GM12864 (cell line): ENCODE data around the gene TMOD2.

ENCODE experiments used
- DNase-seq: peaks from one replicate; pipeline ENCODE4 v3.0.0-alpha.2; 2011; ENCODE audit warnings: low read depth
- H3K4me3 ChIP-seq: 2 replicates; pipeline ENCODE4 v1.5.1; 2011; ENCODE audit warnings: mild to moderate bottlenecking, low read depth, low read length, control low read depth
- TF ChIP-seq, protein P1 (sequence below): IDR thresholded peaks from 2 replicates; pipeline ENCODE4 v1.5.1; 2011; ENCODE audit warnings: low read depth, mild to moderate bottlenecking, moderate library complexity, low read length, control low read depth, inconsistent platforms; ENCODE audit errors: missing control alignments

The TMOD2 gene

DNA sequence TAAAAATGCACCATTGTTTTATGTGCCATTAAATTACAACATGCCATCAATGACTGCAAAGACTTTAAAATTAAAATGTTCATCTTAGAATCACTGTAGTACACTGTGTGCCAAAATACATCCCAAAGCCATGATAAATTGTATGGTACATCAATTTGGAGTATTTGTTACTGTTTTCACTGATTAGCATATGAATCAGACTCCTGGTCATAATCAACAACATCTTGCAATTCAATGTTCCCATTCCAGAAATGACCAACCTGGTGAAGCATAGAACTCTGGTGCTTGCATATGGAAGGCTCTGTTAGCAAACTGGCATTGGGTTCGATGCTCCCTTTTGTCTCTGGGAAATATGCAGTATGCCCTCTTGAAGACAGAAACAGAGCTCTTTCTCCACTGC lies 36.5 kb upstream of the TMOD2 start:
- no peak overlapping the region for H3K4me3 ChIP-seq
- TF ChIP-seq, protein P1, sequence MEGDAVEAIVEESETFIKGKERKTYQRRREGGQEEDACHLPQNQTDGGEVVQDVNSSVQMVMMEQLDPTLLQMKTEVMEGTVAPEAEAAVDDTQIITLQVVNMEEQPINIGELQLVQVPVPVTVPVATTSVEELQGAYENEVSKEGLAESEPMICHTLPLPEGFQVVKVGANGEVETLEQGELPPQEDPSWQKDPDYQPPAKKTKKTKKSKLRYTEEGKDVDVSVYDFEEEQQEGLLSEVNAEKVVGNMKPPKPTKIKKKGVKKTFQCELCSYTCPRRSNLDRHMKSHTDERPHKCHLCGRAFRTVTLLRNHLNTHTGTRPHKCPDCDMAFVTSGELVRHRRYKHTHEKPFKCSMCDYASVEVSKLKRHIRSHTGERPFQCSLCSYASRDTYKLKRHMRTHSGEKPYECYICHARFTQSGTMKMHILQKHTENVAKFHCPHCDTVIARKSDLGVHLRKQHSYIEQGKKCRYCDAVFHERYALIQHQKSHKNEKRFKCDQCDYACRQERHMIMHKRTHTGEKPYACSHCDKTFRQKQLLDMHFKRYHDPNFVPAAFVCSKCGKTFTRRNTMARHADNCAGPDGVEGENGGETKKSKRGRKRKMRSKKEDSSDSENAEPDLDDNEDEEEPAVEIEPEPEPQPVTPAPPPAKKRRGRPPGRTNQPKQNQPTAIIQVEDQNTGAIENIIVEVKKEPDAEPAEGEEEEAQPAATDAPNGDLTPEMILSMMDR = no peak
- no peak for DNase-seq

DNA sequence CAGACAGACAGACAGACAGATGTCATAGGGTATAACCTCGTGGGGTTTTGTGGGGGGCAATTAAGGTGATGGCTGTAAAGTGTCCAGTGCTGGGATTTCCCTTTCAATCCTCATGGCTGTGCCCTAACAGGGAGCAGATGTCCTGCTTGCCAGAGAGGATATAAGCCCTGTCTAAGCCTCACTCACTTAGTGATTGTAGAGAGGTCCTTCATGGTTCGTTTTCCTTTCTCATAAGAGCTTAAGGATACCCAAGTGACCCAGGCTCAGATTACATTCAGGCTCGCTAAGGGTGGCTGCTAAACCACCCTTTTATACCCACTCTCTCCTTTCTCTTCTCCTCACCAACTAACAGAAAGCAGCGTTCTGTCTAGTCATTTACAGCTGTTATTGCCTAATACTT lies 33.2 kb upstream of the TMOD2 start:
- DNase-seq = no peak
- TF ChIP-seq, protein P1 = no peak
- no peak overlapping the region for H3K4me3 ChIP-seq

DNA sequence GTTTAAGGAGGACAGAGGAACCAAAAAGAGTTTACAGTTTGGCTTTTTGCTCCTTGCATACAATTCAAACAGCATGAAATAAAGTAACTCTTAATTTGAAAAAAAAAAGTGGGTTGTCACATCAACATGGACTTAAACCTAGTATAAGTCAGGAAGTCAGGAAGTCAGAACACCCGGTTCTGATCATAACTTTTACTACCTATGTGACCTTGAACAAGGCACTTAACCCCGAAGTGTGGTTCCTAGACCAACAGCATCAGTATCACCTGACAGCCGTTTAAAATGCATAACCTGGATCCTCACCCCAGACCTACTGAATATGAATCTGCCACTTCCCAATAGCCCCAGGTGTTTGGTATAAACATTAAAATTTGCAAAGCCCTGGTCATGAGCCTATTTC lies 32.7 kb upstream of the TMOD2 start:
- TF ChIP-seq, protein P1 = no peak
- no peak overlapping the region for H3K4me3 ChIP-seq
- no peak for DNase-seq

DNA sequence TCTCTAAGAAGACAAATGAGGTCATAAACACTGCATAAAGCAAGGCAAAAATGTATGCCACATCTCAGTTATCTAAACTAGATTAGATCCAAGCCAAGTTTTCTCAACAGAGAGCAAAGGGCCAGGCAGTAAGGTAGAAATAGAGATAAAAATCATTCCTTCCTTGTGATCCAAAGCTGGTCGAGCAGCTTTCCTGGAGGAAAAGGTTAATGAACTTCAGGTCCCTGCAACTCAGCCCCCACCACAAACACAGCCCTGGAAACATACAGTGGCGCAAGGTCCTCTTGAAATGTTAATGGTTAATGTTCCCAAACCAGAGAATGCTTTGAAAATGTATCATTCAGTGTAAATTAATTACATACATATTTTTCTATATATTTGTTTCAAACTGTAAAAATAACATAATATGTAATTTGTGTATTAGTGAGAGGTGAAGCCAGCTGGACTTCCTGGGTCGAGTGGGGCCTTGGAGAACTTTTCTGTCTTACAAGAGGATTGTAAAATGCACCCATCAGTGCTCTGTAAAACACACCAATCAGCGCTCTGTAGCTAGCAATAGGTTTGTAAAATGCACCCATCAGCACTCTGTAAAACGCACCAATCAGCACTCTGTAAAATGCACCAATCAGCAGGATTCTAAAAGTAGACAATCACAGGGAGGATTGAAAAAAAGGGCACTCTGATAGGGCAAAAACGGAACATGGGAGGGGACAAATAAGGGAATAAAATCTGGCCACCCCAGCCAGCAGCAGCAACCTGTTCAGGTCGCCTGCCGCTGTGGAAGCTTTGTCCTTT lies 31.0 kb upstream of the TMOD2 start:
- no peak overlapping the region for H3K4me3 ChIP-seq
- TF ChIP-seq, protein P1 = no peak
- DNase-seq = no peak

DNA sequence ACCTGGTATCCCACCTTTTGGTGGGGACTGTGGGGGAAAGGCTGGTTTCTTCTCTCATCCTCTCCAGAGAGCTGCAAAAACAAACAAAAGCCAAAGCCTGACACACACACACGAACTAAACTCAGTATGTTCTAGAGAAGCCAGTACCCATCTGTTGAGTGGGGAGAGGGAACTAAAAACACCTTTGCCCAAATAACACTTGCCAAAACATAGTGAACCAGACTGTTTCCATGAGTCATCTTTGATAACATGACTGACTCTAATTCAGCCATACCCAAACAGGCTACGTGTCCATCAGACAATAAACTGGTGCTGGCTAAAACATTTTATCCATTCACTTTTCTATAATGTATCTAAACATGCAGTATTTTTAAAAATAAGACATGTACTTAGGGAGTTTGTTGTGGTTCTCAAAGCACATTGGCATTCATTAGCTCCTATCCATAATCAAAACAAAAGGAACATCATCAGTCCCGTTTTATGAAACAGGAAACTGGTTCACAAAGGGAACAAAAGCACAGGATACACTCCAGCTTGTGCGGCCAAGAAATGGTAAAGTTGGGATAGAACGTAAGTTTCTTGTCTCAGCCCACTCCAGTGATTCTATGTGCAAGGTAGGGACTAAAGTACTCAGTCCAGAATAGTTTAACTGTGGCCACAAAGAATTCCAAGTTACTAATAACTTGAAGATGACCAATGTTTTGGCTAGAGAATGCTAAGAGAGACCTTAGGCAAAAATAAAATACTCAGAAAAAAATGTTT lies 30.0 kb upstream of the TMOD2 start:
- TF ChIP-seq, protein P1 = no peak
- H3K4me3 ChIP-seq = no peak overlapping the region
- DNase-seq = no peak

DNA sequence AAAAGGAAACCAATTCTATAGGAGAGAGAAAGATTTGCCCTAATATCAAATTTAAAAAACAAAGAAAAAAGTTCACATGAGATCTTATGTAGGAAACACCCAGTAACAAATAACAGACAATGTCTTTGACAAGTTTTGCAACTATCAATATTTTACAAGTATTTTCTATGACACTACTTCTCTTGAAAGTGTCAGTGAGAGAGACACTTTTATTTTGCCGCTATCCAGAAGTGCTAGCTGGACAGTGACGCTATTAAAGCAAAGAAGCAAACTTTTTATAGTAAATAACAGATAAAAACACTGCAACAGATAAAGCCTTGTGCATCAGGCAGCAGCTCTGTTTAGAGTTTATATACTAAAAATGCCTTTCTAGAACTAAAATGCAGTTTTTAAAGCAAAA lies 27.2 kb upstream of the TMOD2 start:
- no peak for DNase-seq
- H3K4me3 ChIP-seq = no peak overlapping the region
- TF ChIP-seq, protein P1 = no peak
